WTC11 (cell line): ENCODE data around the gene EFHD1. TPM values are rescaled to one million over a fixed set of nuclear protein-coding genes. Genes with fewer than 3 reads are reported as not detected.

Experiments
- ATAC-seq: fragments of 200-7000 bp; cut with Tn5 transposase; 2 replicates; pipeline ENCODE4 v1.10.0; 2021; ENCODE audit warnings: mild to moderate bottlenecking, moderate library complexity
- CTCF ChIA-PET: fragments of 300-600 bp; sonication (Branson Sonifier 250); formaldehyde crosslinking; loops from one replicate; lab custom pipeline; 2021; ENCODE audit warnings: antibody characterized with exemption; lab: Charles Lee
- POLR2A ChIA-PET: fragments of 350-600 bp; sonication (Branson Sonifier 250); formaldehyde crosslinking; loops from one replicate; lab custom pipeline; 2021; ENCODE audit warnings: antibody characterized with exemption; lab: Charles Lee
- DNase-seq: peaks from one replicate; pipeline ENCODE4 v3.0.0; 2021; ENCODE audit warnings: low spot score
- H3K27ac Mint-ChIP-seq: 2 replicates; pipeline ENCODE4 v1.8.0; 2021; ENCODE audit warnings: mixed read lengths
- H3K27me3 Mint-ChIP-seq: 2 replicates; pipeline ENCODE4 v1.8.0; 2021; ENCODE audit warnings: low read depth, mild to moderate bottlenecking, moderate library complexity, mixed read lengths
- H3K36me3 Mint-ChIP-seq: 2 replicates; pipeline ENCODE4 v1.8.0; 2021; ENCODE audit warnings: mixed read lengths
- H3K4me1 Mint-ChIP-seq: 2 replicates; pipeline ENCODE4 v1.8.0; 2022; ENCODE audit warnings: mixed read lengths
- H3K4me3 Mint-ChIP-seq: 2 replicates; pipeline ENCODE4 v1.8.0; 2021; ENCODE audit warnings: mild to moderate bottlenecking, moderate library complexity, mixed read lengths
- H3K9me3 Mint-ChIP-seq: 2 replicates; pipeline ENCODE4 v1.8.0; 2021; ENCODE audit warnings: mixed read lengths
- ATF1 ChIP-seq: sonication (generic); formaldehyde crosslinking; IDR thresholded peaks from 2 replicates; pipeline ENCODE4 v1.8.1; 2023; ENCODE audit warnings: mild to moderate bottlenecking, moderate library complexity, missing genetic modification reagents
- ATF6 ChIP-seq: sonication (generic); formaldehyde crosslinking; IDR thresholded peaks from 2 replicates; pipeline ENCODE4 v1.8.1; 2023; ENCODE audit warnings: mild to moderate bottlenecking, missing genetic modification reagents
- E2F4 ChIP-seq: sonication (generic); formaldehyde crosslinking; IDR thresholded peaks from 2 replicates; pipeline ENCODE4 v1.8.1; 2022; ENCODE audit warnings: low read depth, mild to moderate bottlenecking, moderate library complexity, missing genetic modification reagents, borderline replicate concordance
- ELF4 ChIP-seq: sonication (generic); formaldehyde crosslinking; IDR thresholded peaks from 2 replicates; pipeline ENCODE4 v1.8.1; 2022; ENCODE audit warnings: low read depth, mild to moderate bottlenecking, moderate library complexity, missing genetic modification reagents
- EMX1 ChIP-seq: fragments of 250-450 bp; sonication (Bioruptor Pico); IDR thresholded peaks from 2 replicates; pipeline ENCODE4 v1.8.0; 2021; ENCODE audit warnings: mild to moderate bottlenecking
- ETV6 ChIP-seq: sonication (generic); formaldehyde crosslinking; IDR thresholded peaks from 2 replicates; pipeline ENCODE4 v1.8.1; 2022; ENCODE audit warnings: mild to moderate bottlenecking, missing genetic modification reagents
- IRF2 ChIP-seq: sonication (generic); formaldehyde crosslinking; IDR thresholded peaks from 2 replicates; pipeline ENCODE4 v1.8.0; 2022; ENCODE audit warnings: low read depth, missing genetic modification reagents, borderline replicate concordance
- JAZF1 ChIP-seq: fragments of 250-450 bp; sonication (Bioruptor Pico); IDR thresholded peaks from 2 replicates; pipeline ENCODE4 v1.9.0; 2021; ENCODE audit warnings: moderate library complexity, mild to moderate bottlenecking, inconsistent platforms
- NFATC4 ChIP-seq: fragments of 250-450 bp; sonication (Bioruptor Pico); IDR thresholded peaks from 2 replicates; pipeline ENCODE4 v1.9.0; 2021; ENCODE audit warnings: mild to moderate bottlenecking
- OVOL2 ChIP-seq: fragments of 250-450 bp; sonication (Bioruptor Pico); IDR thresholded peaks from 2 replicates; pipeline ENCODE4 v1.9.0; 2021; ENCODE audit warnings: mild to moderate bottlenecking, borderline replicate concordance
- PRRX2 ChIP-seq: fragments of 250-450 bp; sonication (Bioruptor Pico); IDR thresholded peaks from 2 replicates; pipeline ENCODE4 v1.8.0; 2021; ENCODE audit warnings: mild to moderate bottlenecking
- TEAD4 ChIP-seq: sonication (generic); formaldehyde crosslinking; IDR thresholded peaks from 2 replicates; pipeline ENCODE4 v1.8.0; 2022; ENCODE audit warnings: mild to moderate bottlenecking, missing genetic modification reagents
- ZNF121 ChIP-seq: sonication (generic); formaldehyde crosslinking; IDR thresholded peaks from 2 replicates; pipeline ENCODE4 v1.8.0; 2023; ENCODE audit warnings: missing genetic modification reagents
- ZNF219 ChIP-seq: sonication (generic); formaldehyde crosslinking; IDR thresholded peaks from 2 replicates; pipeline ENCODE4 v1.8.0; 2023; ENCODE audit warnings: missing genetic modification reagents, mild to moderate bottlenecking, borderline replicate concordance
- total RNA-seq: library from RNA; stranded (reverse); gene quantifications from 3 replicates; pipeline ENCODE4 v1.2.3, GENCODE V29; 2021
- TF ChIP-seq, protein P1 (sequence below): fragments of 250-450 bp; sonication (Bioruptor Pico); conservative IDR thresholded peaks from 2 replicates; pipeline ENCODE4 v1.9.0; 2021; ENCODE audit warnings: mild to moderate bottlenecking
- TF ChIP-seq, protein P2 (sequence below): sonication (generic); formaldehyde crosslinking; IDR thresholded peaks from 2 replicates; pipeline ENCODE4 v1.8.0; 2022; ENCODE audit warnings: mild to moderate bottlenecking, missing genetic modification reagents
- TF ChIP-seq, protein P3 (sequence below): fragments of 250-450 bp; sonication (Bioruptor Pico); IDR thresholded peaks from 2 replicates; pipeline ENCODE4 v1.9.0; 2021; ENCODE audit warnings: mild to moderate bottlenecking, borderline replicate concordance

EFHD1 gene
- total RNA-seq, 1 experiment from 2014 or later, result 6.1 TPM

GRCh38 chr2:232597362-232598079 is 35.9 kb upstream of the EFHD1 start:
- peaks cover 5% of the 10 kb centered on the region for H3K9me3 Mint-ChIP-seq
- POLR2A ChIA-PET, result no interaction called here
- no peak for TF ChIP-seq EMX1
- TF ChIP-seq JAZF1 (CRISPR knock-in tag), result no peak
- no peak for TF ChIP-seq PRRX2
- TF ChIP-seq, protein P1, sequence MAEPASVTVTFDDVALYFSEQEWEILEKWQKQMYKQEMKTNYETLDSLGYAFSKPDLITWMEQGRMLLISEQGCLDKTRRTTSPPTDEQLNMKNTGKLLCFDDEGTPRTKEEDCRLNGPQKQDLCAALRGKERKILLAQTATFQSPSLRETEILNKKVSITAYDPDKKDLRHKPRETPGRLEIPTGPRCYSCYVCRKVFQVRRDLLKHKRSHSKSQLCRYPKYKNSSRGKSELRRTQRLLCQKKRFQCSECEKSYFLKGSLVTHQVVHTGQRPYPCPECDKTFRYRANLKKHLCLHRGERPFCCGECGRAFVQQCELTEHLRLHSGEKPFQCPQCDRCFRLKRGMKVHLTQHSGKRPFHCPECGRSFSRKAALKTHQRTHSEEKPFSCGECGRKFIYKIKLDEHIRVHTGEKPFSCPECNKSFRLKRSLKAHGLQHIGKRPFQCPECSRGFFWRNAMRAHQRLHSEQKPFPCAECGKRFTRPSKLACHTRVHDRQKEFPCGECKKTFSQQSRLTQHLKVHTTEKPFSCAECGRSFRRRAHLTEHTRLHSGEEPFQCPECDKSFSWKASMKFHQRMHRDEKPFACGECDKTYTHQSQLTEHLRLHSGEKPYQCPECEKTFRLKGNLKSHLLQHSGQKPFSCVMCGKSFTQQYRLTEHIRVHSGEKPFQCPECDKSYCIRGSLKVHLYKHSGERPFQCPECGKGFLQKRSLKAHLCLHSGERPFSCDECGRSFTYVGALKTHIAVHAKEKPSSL (CRISPR knock-in tag), result no peak
- peak; percentile 54; the same call in 1 of the 2 replicates for TF ChIP-seq ZNF121 (CRISPR knock-in tag)
- TF ChIP-seq, all 79 proteins: peak for 1
- no peak overlapping the region for H3K27ac Mint-ChIP-seq
- CTCF ChIA-PET, result no interaction called here
- no peaks in the 10 kb centered on the region for H3K36me3 Mint-ChIP-seq
- ATAC-seq (no peak), DNase-seq (no peak)
- H3K27me3 Mint-ChIP-seq, result no peaks in the 10 kb centered on the region
- H3K4me1 Mint-ChIP-seq, result 0 out of 2 replicates have a peak, but pooled peaks cover 2% of the 10 kb centered on the region
- H3K4me3 Mint-ChIP-seq, result no peak overlapping the region

DNA sequence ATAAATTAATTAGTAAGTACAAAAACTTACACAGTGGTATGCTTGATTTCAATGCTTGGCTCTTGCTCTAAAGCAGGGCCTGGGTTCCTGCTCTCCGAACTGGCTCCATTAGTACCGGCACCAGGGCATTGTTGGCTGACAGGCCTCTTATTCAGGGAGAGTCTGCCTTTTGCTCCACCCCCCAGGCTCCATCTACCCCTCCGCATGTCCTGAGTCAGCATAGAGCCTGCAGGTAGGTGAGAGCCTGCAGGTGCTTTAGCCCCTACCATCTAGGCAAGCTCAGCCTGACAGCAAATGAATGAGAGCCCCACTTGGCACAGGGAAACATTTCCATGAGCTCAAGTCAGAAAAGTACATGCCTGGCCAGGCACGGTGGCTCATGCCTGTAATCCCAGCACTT is 35.1 kb upstream of the EFHD1 start:
- 0 out of 2 replicates have a peak, but pooled peaks cover 2% of the 10 kb centered on the region for H3K4me1 Mint-ChIP-seq
- DNase-seq, result peak; percentile 23
- H3K4me3 Mint-ChIP-seq, result no peak overlapping the region
- no peak for TF ChIP-seq NFATC4
- TF ChIP-seq ZNF219 (CRISPR knock-in tag), result no peak
- TF ChIP-seq ELF4, result no peak
- TF ChIP-seq TEAD4, result no peak
- TF ChIP-seq ATF6 (CRISPR knock-in tag), result no peak
- no peak for TF ChIP-seq IRF2
- no peak for TF ChIP-seq ATF1 (CRISPR knock-in tag)
- TF ChIP-seq, protein P2, sequence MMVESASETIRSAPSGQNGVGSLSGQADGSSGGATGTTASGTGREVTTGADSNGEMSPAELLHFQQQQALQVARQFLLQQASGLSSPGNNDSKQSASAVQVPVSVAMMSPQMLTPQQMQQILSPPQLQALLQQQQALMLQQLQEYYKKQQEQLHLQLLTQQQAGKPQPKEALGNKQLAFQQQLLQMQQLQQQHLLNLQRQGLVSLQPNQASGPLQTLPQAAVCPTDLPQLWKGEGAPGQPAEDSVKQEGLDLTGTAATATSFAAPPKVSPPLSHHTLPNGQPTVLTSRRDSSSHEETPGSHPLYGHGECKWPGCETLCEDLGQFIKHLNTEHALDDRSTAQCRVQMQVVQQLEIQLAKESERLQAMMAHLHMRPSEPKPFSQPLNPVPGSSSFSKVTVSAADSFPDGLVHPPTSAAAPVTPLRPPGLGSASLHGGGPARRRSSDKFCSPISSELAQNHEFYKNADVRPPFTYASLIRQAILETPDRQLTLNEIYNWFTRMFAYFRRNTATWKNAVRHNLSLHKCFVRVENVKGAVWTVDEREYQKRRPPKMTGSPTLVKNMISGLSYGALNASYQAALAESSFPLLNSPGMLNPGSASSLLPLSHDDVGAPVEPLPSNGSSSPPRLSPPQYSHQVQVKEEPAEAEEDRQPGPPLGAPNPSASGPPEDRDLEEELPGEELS (CRISPR knock-in tag), result no peak
- TF ChIP-seq E2F4, result no peak
- no peak for TF ChIP-seq ETV6 (CRISPR knock-in tag)
- TF ChIP-seq, protein P3, sequence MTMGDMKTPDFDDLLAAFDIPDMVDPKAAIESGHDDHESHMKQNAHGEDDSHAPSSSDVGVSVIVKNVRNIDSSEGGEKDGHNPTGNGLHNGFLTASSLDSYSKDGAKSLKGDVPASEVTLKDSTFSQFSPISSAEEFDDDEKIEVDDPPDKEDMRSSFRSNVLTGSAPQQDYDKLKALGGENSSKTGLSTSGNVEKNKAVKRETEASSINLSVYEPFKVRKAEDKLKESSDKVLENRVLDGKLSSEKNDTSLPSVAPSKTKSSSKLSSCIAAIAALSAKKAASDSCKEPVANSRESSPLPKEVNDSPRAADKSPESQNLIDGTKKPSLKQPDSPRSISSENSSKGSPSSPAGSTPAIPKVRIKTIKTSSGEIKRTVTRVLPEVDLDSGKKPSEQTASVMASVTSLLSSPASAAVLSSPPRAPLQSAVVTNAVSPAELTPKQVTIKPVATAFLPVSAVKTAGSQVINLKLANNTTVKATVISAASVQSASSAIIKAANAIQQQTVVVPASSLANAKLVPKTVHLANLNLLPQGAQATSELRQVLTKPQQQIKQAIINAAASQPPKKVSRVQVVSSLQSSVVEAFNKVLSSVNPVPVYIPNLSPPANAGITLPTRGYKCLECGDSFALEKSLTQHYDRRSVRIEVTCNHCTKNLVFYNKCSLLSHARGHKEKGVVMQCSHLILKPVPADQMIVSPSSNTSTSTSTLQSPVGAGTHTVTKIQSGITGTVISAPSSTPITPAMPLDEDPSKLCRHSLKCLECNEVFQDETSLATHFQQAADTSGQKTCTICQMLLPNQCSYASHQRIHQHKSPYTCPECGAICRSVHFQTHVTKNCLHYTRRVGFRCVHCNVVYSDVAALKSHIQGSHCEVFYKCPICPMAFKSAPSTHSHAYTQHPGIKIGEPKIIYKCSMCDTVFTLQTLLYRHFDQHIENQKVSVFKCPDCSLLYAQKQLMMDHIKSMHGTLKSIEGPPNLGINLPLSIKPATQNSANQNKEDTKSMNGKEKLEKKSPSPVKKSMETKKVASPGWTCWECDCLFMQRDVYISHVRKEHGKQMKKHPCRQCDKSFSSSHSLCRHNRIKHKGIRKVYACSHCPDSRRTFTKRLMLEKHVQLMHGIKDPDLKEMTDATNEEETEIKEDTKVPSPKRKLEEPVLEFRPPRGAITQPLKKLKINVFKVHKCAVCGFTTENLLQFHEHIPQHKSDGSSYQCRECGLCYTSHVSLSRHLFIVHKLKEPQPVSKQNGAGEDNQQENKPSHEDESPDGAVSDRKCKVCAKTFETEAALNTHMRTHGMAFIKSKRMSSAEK, result no peak
- TF ChIP-seq OVOL2 (CRISPR knock-in tag), result no peak
- H3K9me3 Mint-ChIP-seq, result peaks cover 5% of the 10 kb centered on the region
- CTCF ChIA-PET, result interaction anchor here (0.6 to 1.9 kb wide), 2 partner anchors 13 to 70 kb away, joined by 3 to 6 read pairs; no protein-coding TSS in a partner anchor
- no peaks in the 10 kb centered on the region for H3K27me3 Mint-ChIP-seq
- ATAC-seq, result peak; percentile 80
- POLR2A ChIA-PET, result no interaction called here
- no peak overlapping the region; the same call in 1 of the 2 replicates for H3K27ac Mint-ChIP-seq
- no peaks in the 10 kb centered on the region for H3K36me3 Mint-ChIP-seq
